GM18858 (cell line): ENCODE results near the gene MIER2.

Experiments used
- ATAC-seq: cut with Tn5 transposase; IDR thresholded peaks from one replicate; pipeline ENCODE4 v1.9.1; 2021; ENCODE audit not compliant: unreplicated experiment

MIER2 gene

GRCh38 chr19:379796-380195 is 35.2 kb upstream of the MIER2 start:
- no peak for ATAC-seq

GRCh38 chr19:378706-379105 is 34.1 kb upstream of the MIER2 start:
- ATAC-seq: no peak

GRCh38 chr19:377801-378581 is 33.4 kb upstream of the MIER2 start:
- no peak for ATAC-seq

- ATAC-seq: no peak
Measured at GRCh38 chr19:376111-376470, 31.5 kb upstream of the MIER2 start.

GRCh38 chr19:375395-376110 is 31.0 kb upstream of the MIER2 start:
- no peak for ATAC-seq

- no peak for ATAC-seq
Measured at GRCh38 chr19:374886-375235, 30.3 kb upstream of the MIER2 start.

GRCh38 chr19:374183-374885 is 29.7 kb upstream of the MIER2 start:
- ATAC-seq: no peak

GRCh38 chr19:373391-374182 is 29.0 kb upstream of the MIER2 start:
- no peak for ATAC-seq

- no peak for ATAC-seq
Measured at GRCh38 chr19:372306-372890, 27.8 kb upstream of the MIER2 start.

- ATAC-seq: no peak
Measured at GRCh38 chr19:371501-372168, 27.0 kb upstream of the MIER2 start.

- ATAC-seq: no peak
Measured at GRCh38 chr19:370641-371330, 26.2 kb upstream of the MIER2 start.

GRCh38 chr19:369876-370275 is 25.3 kb upstream of the MIER2 start:
- no peak for ATAC-seq

- ATAC-seq: no peak
Measured at GRCh38 chr19:369256-369655, 24.7 kb upstream of the MIER2 start.

- no peak for ATAC-seq
Measured at GRCh38 chr19:368630-369024, 24.0 kb upstream of the MIER2 start.

GRCh38 chr19:367963-368629 is 23.5 kb upstream of the MIER2 start:
- ATAC-seq: no peak

- no peak for ATAC-seq
Measured at GRCh38 chr19:367561-367960, 23.0 kb upstream of the MIER2 start.

- no peak for ATAC-seq
Measured at GRCh38 chr19:366951-367350, 22.4 kb upstream of the MIER2 start.

GRCh38 chr19:366205-366783 is 21.7 kb upstream of the MIER2 start:
- no peak for ATAC-seq
